Stimulated activated naive CD8-positive, alpha-beta T cell treated with anti-CD3 and anti-CD28 coated beads, Interleukin-15, Interleukin-2, amounts not matched to agents 100 ng/mL and 50 ng/mL, for 24 hours (primary cell): ENCODE results near the gene DAB1.

Experiments
- H3K27ac Mint-ChIP-seq: one replicate; pipeline ENCODE4 v1.8.0; 2021; ENCODE audit warnings: mild to moderate bottlenecking, mixed read lengths
- H3K27me3 Mint-ChIP-seq: one replicate; pipeline ENCODE4 v1.8.0; 2021; ENCODE audit warnings: mixed read lengths
- H3K36me3 Mint-ChIP-seq: one replicate; pipeline ENCODE4 v1.8.0; 2021; ENCODE audit warnings: low read depth, mixed read lengths
- H3K4me1 Mint-ChIP-seq: one replicate; pipeline ENCODE4 v1.8.0; 2021; ENCODE audit warnings: low read depth, mixed read lengths
- H3K4me3 Mint-ChIP-seq: one replicate; pipeline ENCODE4 v1.8.0; 2021; ENCODE audit warnings: mild to moderate bottlenecking, mixed read lengths
- H3K9me3 Mint-ChIP-seq: one replicate; pipeline ENCODE4 v1.8.0; 2021; ENCODE audit warnings: mixed read lengths

The DAB1 gene

DNA sequence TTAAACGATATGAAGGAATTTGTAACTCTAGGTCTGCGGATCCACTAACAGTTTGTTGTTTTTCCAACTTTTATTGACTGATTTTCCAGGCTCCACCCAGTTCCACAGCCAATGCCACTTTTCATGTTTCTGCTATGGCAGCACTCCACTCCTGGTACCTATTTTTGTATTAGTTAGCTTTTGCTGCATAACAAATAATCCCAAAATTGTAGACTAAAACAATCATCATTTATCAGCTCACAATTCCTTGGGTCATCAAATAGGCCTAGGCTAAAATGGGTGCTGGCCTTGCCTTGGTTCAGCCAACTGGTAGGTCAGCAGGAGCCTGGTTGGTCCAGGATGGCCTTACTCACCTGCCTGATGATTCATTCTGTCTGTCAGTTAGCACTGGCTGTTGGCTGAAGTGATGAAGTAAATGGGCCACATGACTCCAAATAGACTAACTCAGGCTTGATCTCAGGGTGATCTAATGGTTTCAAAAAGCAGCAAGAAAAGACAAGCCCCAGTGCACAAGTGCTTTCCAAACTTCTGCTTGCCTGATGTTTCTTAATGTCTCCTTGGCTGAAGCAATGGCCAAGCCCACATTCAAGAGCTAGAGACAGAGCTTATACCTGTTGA, 454.9 kb downstream of the DAB1 start:
- Mint-ChIP-seq H3K4me1 (no peaks in the 10 kb centered on the region), H3K4me3 (no peak overlapping the region), H3K27me3 (no peaks in the 10 kb centered on the region)

GRCh38 chr1:56967900-56968832, 455.7 kb downstream of the DAB1 start:
- no peak overlapping the region for H3K4me3 Mint-ChIP-seq
- H3K4me1 Mint-ChIP-seq: no peaks in the 10 kb centered on the region
- no peaks in the 10 kb centered on the region for H3K27me3 Mint-ChIP-seq

More for the DNA sequence above, 454.9 kb downstream of the DAB1 start:
- Mint-ChIP-seq H3K9me3 (no peaks in the 10 kb centered on the region), H3K36me3 (no peaks in the 10 kb centered on the region), H3K27ac (no peak overlapping the region)

DNA sequence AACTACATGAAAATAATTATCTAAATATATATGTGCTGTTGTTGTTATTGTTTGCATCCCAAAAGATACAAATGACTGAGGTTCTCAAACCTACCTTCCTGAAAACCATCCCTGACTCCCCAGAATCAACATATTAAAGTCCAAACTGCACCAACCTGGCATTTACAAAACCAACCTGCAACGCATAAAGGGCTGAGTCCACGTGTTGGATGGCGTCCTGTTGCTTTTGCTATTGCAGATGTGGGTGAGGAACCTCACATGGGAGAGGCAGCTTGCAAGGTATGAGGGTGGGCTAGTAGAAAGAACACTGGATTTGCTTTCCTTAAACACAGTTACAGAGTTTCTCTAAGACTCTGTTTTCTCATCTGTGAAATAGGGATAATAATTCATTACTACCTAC, 456.5 kb downstream of the DAB1 start:
- Mint-ChIP-seq H3K4me3 (no peak overlapping the region), H3K27me3 (no peaks in the 10 kb centered on the region), H3K36me3 (no peaks in the 10 kb centered on the region), H3K9me3 (no peaks in the 10 kb centered on the region), H3K4me1 (no peaks in the 10 kb centered on the region), H3K27ac (no peak overlapping the region)

More at GRCh38 chr1:56967900-56968832, 455.7 kb downstream of the DAB1 start:
- no peak overlapping the region for H3K27ac Mint-ChIP-seq
- H3K9me3 Mint-ChIP-seq: no peaks in the 10 kb centered on the region
- no peaks in the 10 kb centered on the region for H3K36me3 Mint-ChIP-seq

- no peaks in the 10 kb centered on the region for H3K4me1 Mint-ChIP-seq
- no peak overlapping the region for H3K27ac Mint-ChIP-seq
- no peak overlapping the region for H3K4me3 Mint-ChIP-seq
- H3K27me3 Mint-ChIP-seq: no peaks in the 10 kb centered on the region
- no peaks in the 10 kb centered on the region for H3K36me3 Mint-ChIP-seq
- no peaks in the 10 kb centered on the region for H3K9me3 Mint-ChIP-seq
These were observed 457.2 kb downstream of the DAB1 start for GRCh38 chr1:56966698-56966999.

DNA sequence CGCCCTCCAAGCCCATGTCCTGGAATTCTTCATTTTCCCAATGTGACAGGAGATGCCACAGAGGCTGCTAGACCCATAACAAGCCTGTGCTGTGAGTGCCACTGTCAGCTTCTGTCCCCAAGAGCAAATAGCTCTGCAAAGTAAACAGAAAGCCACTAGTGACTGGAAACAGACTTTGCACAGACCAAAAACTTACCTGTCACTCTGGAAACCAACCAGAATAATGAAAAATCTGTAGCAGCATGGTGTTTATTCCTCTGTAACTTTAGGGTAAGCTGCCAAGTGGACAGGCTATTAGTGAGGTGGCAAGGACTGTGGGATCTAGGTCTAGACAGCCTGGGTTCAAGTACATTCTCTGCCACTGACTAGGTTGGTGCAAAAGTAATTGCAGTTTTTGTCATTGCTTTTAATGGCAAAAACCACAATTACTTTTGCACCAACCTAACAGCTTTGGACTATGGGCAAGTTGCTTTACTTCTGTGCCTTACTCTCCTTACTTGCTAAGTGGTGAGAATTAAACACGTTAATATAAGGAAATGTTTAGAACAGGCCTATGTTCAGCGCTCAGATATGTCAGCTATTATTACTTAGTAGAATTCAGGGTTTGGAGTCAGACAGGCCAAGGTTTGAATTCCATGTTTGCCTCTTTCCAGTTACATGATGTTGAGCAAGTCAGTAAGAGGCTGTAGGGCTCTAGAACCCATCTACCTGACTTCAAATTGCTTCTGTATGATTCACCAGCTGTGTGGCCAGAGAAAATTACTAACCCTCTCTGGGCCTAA, 457.8 kb downstream of the DAB1 start, which contains the start of gene C8B:
TSS of gene C8B (minus strand) at position 100 of the 782 bp plus-strand sequence. CDS start at position 33, 67 bp downstream.
- no peaks in the 10 kb centered on the region for H3K9me3 Mint-ChIP-seq
- no peak within 1 kb of the TSS for H3K4me3 Mint-ChIP-seq
- H3K4me1 Mint-ChIP-seq: no peaks in the 10 kb centered on the region
- no peaks in the 10 kb centered on the region for H3K27me3 Mint-ChIP-seq
- no peaks in the 10 kb centered on the region for H3K36me3 Mint-ChIP-seq
- no peak within 1 kb of the TSS for H3K27ac Mint-ChIP-seq

GRCh38 chr1:56965191-56965590, 458.7 kb downstream of the DAB1 start:
- no peak overlapping the region for H3K4me3 Mint-ChIP-seq
- no peaks in the 10 kb centered on the region for H3K27me3 Mint-ChIP-seq
- H3K9me3 Mint-ChIP-seq: no peaks in the 10 kb centered on the region
- H3K36me3 Mint-ChIP-seq: no peaks in the 10 kb centered on the region
- H3K27ac Mint-ChIP-seq: no peak overlapping the region
- H3K4me1 Mint-ChIP-seq: no peaks in the 10 kb centered on the region

GRCh38 chr1:56964349-56965017, 459.4 kb downstream of the DAB1 start:
- no peaks in the 10 kb centered on the region for H3K9me3 Mint-ChIP-seq
- H3K4me3 Mint-ChIP-seq: no peak overlapping the region
- no peaks in the 10 kb centered on the region for H3K4me1 Mint-ChIP-seq
- no peaks in the 10 kb centered on the region for H3K27me3 Mint-ChIP-seq
- no peak overlapping the region for H3K27ac Mint-ChIP-seq
- H3K36me3 Mint-ChIP-seq: no peaks in the 10 kb centered on the region

DNA sequence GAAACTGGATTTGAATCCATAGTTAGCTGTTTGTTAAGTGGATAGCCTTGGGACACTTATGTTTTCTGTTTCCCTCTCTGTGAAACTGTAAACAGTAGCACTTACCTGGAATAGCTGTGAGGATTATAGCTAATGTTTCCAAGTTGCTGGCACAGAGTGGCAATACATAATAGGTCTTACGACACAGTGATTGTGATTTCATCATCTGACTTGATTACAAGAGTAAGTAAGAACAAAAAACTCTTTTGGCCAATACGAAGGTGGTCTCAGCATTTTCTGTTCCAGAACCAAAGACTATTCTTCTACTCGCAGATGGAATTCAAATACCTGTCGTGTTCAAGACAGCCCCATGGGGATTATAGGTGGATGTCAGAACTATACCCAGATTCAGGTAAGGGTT, 460.2 kb downstream of the DAB1 start:
- Mint-ChIP-seq H3K27me3 (no peaks in the 10 kb centered on the region), H3K36me3 (no peaks in the 10 kb centered on the region), H3K4me1 (no peaks in the 10 kb centered on the region), H3K27ac (no peak overlapping the region), H3K9me3 (no peaks in the 10 kb centered on the region), H3K4me3 (no peak overlapping the region)

- Mint-ChIP-seq H3K4me1 (no peaks in the 10 kb centered on the region), H3K9me3 (no peaks in the 10 kb centered on the region), H3K4me3 (no peak overlapping the region), H3K36me3 (no peaks in the 10 kb centered on the region), H3K27me3 (peaks cover 4% of the 10 kb centered on the region), H3K27ac (no peak overlapping the region)
These were observed 462.4 kb downstream of the DAB1 start for GRCh38 chr1:56961426-56961825.

DNA sequence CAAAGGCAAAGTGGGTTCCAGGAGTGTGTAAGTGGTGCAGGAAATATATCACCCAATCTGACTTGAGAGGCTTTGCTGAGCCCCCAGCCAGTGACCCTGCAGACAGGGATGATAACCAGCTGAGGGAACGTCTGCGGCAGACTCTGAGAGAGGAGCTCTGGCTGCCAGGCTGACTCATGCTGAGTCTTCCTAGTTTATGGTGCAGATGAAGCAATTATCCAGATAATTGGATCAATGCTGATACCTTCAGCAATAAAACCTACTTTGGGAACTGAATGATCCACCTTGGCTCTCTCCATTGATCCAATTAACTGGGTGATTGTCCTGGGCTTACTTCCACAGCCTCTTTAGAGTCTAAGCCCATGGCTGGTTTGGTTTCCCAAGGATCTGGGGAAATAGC, 465.3 kb downstream of the DAB1 start:
- Mint-ChIP-seq H3K27me3 (peaks cover 8% of the 10 kb centered on the region), H3K27ac (no peak overlapping the region), H3K4me3 (no peak overlapping the region), H3K4me1 (no peaks in the 10 kb centered on the region), H3K9me3 (no peaks in the 10 kb centered on the region), H3K36me3 (no peaks in the 10 kb centered on the region)

- Mint-ChIP-seq H3K27me3 (peaks cover 8% of the 10 kb centered on the region), H3K9me3 (no peaks in the 10 kb centered on the region), H3K4me3 (no peak overlapping the region), H3K4me1 (no peaks in the 10 kb centered on the region), H3K27ac (no peak overlapping the region), H3K36me3 (no peaks in the 10 kb centered on the region)
These were observed 465.9 kb downstream of the DAB1 start for GRCh38 chr1:56957931-56958330.

- Mint-ChIP-seq H3K9me3 (no peaks in the 10 kb centered on the region), H3K4me3 (no peak overlapping the region), H3K36me3 (no peaks in the 10 kb centered on the region), H3K27ac (no peak overlapping the region), H3K4me1 (no peaks in the 10 kb centered on the region), H3K27me3 (peaks cover 8% of the 10 kb centered on the region)
These were observed 469.2 kb downstream of the DAB1 start for GRCh38 chr1:56954664-56955063.

GRCh38 chr1:56953386-56953785, 470.5 kb downstream of the DAB1 start:
- Mint-ChIP-seq H3K9me3 (no peaks in the 10 kb centered on the region), H3K4me3 (no peak overlapping the region), H3K36me3 (no peaks in the 10 kb centered on the region), H3K27ac (no peak overlapping the region), H3K27me3 (peaks cover 8% of the 10 kb centered on the region), H3K4me1 (no peaks in the 10 kb centered on the region)

- Mint-ChIP-seq H3K36me3 (no peaks in the 10 kb centered on the region), H3K4me1 (no peaks in the 10 kb centered on the region), H3K27ac (no peak overlapping the region), H3K27me3 (peaks cover 4% of the 10 kb centered on the region), H3K4me3 (no peak overlapping the region), H3K9me3 (no peaks in the 10 kb centered on the region)
These were observed 471.4 kb downstream of the DAB1 start for GRCh38 chr1:56952501-56952900.
